Parathyroid adenoma (tissue), 2 donors: ENCODE measurements around the gene SAMD5.

Experiments used
- H2AFZ ChIP-seq: fragments of 300-600 bp; sonication (generic); one replicate; pipeline ENCODE4 v1.7.0; 2017; ENCODE audit warnings: antibody characterized with exemption, mild to moderate bottlenecking
- H3K27ac ChIP-seq: fragments of 300-600 bp; sonication (generic); one replicate; pipeline ENCODE4 v1.7.0; 2017
- H3K27me3 ChIP-seq: fragments of 300-600 bp; sonication (generic); one replicate; pipeline ENCODE4 v1.7.0; 2017; ENCODE audit warnings: low read length; ENCODE audit not compliant: control insufficient read depth, insufficient read depth
- H3K36me3 ChIP-seq: fragments of 300-600 bp; sonication (generic); one replicate; pipeline ENCODE4 v1.7.0; 2017; ENCODE audit warnings: low read length; ENCODE audit not compliant: control insufficient read depth, insufficient read depth
- H3K4me1 ChIP-seq: fragments of 300-600 bp; sonication (generic); one replicate; pipeline ENCODE4 v1.7.0; 2017; ENCODE audit warnings: control low read depth
- H3K4me2 ChIP-seq: fragments of 300-600 bp; sonication (generic); one replicate; pipeline ENCODE4 v1.7.0; 2017; ENCODE audit warnings: low read length
- H3K4me3 ChIP-seq: fragments of 300-600 bp; sonication (generic); one replicate; pipeline ENCODE4 v1.7.0; 2017; ENCODE audit warnings: low read depth, low read length
- H3K79me2 ChIP-seq: fragments of 300-600 bp; sonication (generic); one replicate; pipeline ENCODE4 v1.7.0; 2017; ENCODE audit warnings: control low read depth
- H3K9ac ChIP-seq: fragments of 300-600 bp; sonication (generic); one replicate; pipeline ENCODE4 v1.7.0; 2017; ENCODE audit warnings: mild to moderate bottlenecking
- H3K9me3 ChIP-seq: fragments of 300-600 bp; sonication (generic); one replicate; pipeline ENCODE4 v1.7.0; 2017; ENCODE audit warnings: low read length; ENCODE audit not compliant: control insufficient read depth
- CTCF ChIP-seq: fragments of 300-600 bp; sonication (generic); IDR thresholded peaks from one replicate; pipeline ENCODE4 v1.7.0; 2017; ENCODE audit warnings: antibody characterized with exemption, mild to moderate bottlenecking
- donor health status: primary hyperparathyroidism.

The SAMD5 gene

GRCh38 chr6:147509891-147510290 is 1.4 kb downstream of the SAMD5 start:
- Histone ChIP-seq H3K27me3 (no peaks in the 10 kb centered on the region), H3K4me2 (no peak overlapping the region), H3K79me2 (no peaks in the 10 kb centered on the region), H2AFZ (no peak overlapping the region), H3K9me3 (no peaks in the 10 kb centered on the region), H3K4me1 (no peaks in the 10 kb centered on the region), H3K9ac (no peak overlapping the region), H3K4me3 (no peak overlapping the region), H3K27ac (no peak overlapping the region), H3K36me3 (no peaks in the 10 kb centered on the region)
- no peak for TF ChIP-seq CTCF

- Histone ChIP-seq H3K4me3 (no peak overlapping the region), H3K9ac (no peak overlapping the region), H3K27ac (no peak overlapping the region)
Observed at GRCh38 chr6:147510929-147511590, 2.6 kb downstream of the SAMD5 start.

GRCh38 chr6:147514831-147515230 is 6.3 kb downstream of the SAMD5 start:
- H3K4me3 ChIP-seq, result no peak overlapping the region
- no peak overlapping the region for H3K9ac ChIP-seq
- H3K79me2 ChIP-seq, result no peaks in the 10 kb centered on the region
- TF ChIP-seq CTCF, result no peak
- no peaks in the 10 kb centered on the region for H3K9me3 ChIP-seq
- H2AFZ ChIP-seq, result no peak overlapping the region
- no peaks in the 10 kb centered on the region for H3K36me3 ChIP-seq
- no peaks in the 10 kb centered on the region for H3K4me1 ChIP-seq
- no peaks in the 10 kb centered on the region for H3K27me3 ChIP-seq
- H3K4me2 ChIP-seq, result no peak overlapping the region
- H3K27ac ChIP-seq, result no peak overlapping the region

More at GRCh38 chr6:147510929-147511590, 2.6 kb downstream of the SAMD5 start:
- no peak overlapping the region for H3K4me2 ChIP-seq
- H2AFZ ChIP-seq, result no peak overlapping the region
- no peaks in the 10 kb centered on the region for H3K27me3 ChIP-seq
- H3K36me3 ChIP-seq, result no peaks in the 10 kb centered on the region
- no peaks in the 10 kb centered on the region for H3K79me2 ChIP-seq
- H3K4me1 ChIP-seq, result no peaks in the 10 kb centered on the region
- no peak for TF ChIP-seq CTCF
- H3K9me3 ChIP-seq, result no peaks in the 10 kb centered on the region

GRCh38 chr6:147515327-147515726 is 6.8 kb downstream of the SAMD5 start:
- no peaks in the 10 kb centered on the region for H3K79me2 ChIP-seq

More at GRCh38 chr6:147515327-147515726, 6.8 kb downstream of the SAMD5 start:
- H3K4me2 ChIP-seq, result no peak overlapping the region
- no peak for TF ChIP-seq CTCF
- H3K27me3 ChIP-seq, result no peaks in the 10 kb centered on the region
- no peak overlapping the region for H2AFZ ChIP-seq
- no peak overlapping the region for H3K9ac ChIP-seq
- H3K4me1 ChIP-seq, result no peaks in the 10 kb centered on the region
- H3K9me3 ChIP-seq, result no peaks in the 10 kb centered on the region
- H3K27ac ChIP-seq, result no peak overlapping the region
- no peaks in the 10 kb centered on the region for H3K36me3 ChIP-seq
- no peak overlapping the region for H3K4me3 ChIP-seq
